SK-N-MC (cell line): ENCODE results near the gene ROBO2.

Experiments
- DNase-seq: peaks from one replicate; pipeline ENCODE4 v3.0.0-alpha.2; 2011; ENCODE audit warnings: low read depth, low spot score
- H3K27ac ChIP-seq: fragments of 200-600 bp; sonication (generic); 2 replicates; pipeline ENCODE4 v1.5.1; 2016; ENCODE audit warnings: mixed run types
- H3K36me3 ChIP-seq: fragments of 200-600 bp; sonication (generic); 2 replicates; pipeline ENCODE4 v1.6.1; 2017; ENCODE audit warnings: antibody characterized with exemption, low read length, mixed read lengths; ENCODE audit not compliant: insufficient read depth
- H3K4me3 ChIP-seq: fragments of 200-600 bp; sonication (generic); 2 replicates; pipeline ENCODE4 v1.5.1; 2016
- H3K9ac ChIP-seq: fragments of 200-600 bp; sonication (generic); 2 replicates; pipeline ENCODE4 v1.8.0; 2017; ENCODE audit warnings: mixed run types, mixed read lengths; ENCODE audit not compliant: insufficient read length
- H3K9me3 ChIP-seq: fragments of 200-600 bp; sonication (generic); 2 replicates; pipeline ENCODE4 v1.6.1; 2017; ENCODE audit warnings: low read depth, mild to moderate bottlenecking, antibody characterized with exemption, low read length, moderate library complexity, mixed read lengths
- EZH2 ChIP-seq: fragments of 200-600 bp; sonication (generic); IDR thresholded peaks from one replicate; pipeline ENCODE4 v1.6.1; 2017; ENCODE audit warnings: antibody characterized with exemption
- FOXP2 ChIP-seq: optimal IDR thresholded peaks from 2 replicates; pipeline ENCODE3; 2011; ENCODE audit warnings: mild to moderate bottlenecking, moderate library complexity; ENCODE audit not compliant: insufficient read depth; ENCODE audit errors: extremely low read length, control extremely low read depth
- POLR2AphosphoS5 ChIP-seq: IDR thresholded peaks from 2 replicates; pipeline ENCODE4 v1.6.1; 2012; ENCODE audit warnings: mild to moderate bottlenecking, low read depth, low read length, borderline replicate concordance

The ROBO2 gene

DNA sequence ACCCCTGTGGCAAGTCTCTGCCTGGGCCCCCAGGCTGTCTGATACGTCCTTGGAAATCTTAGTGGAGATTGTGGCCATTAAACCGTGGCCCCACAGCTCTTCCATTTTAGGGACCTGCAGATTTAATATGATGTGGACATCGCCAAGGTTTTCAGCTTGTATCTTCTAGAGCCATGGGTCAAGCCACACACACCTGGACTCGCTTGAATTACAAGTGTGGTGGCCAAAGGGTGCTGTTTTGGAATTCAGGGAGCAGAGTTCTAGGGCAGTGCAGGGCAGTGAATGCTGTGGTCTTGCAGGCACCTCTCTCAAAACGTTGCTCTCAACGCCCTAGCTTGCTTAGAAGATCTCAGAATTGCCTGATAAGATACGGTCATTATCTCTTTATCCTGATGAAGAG, 211.2 kb downstream of the ROBO2 start:
- TF ChIP-seq EZH2 (no peak), FOXP2 (no peak), POLR2AphosphoS5 (no peak)
- no peak for DNase-seq
- Histone ChIP-seq H3K27ac (no peak overlapping the region), H3K4me3 (no peak overlapping the region), H3K9me3 (no peaks in the 10 kb centered on the region), H3K36me3 (no peaks in the 10 kb centered on the region), H3K9ac (no peak overlapping the region)

- Histone ChIP-seq H3K4me3 (no peak overlapping the region), H3K9me3 (no peaks in the 10 kb centered on the region), H3K9ac (peak overlapping the region; percentile 10), H3K36me3 (no peaks in the 10 kb centered on the region), H3K27ac (0 out of 2 replicates have a peak overlapping the region, but pooled peaks have one; percentile 25)
- no peak for TF ChIP-seq FOXP2
- no peak for TF ChIP-seq POLR2AphosphoS5
- no peak for TF ChIP-seq EZH2
- peak; percentile 44 for DNase-seq
Measured at GRCh38 chr3:77254967-77255831, 215.3 kb downstream of the ROBO2 start.

DNA sequence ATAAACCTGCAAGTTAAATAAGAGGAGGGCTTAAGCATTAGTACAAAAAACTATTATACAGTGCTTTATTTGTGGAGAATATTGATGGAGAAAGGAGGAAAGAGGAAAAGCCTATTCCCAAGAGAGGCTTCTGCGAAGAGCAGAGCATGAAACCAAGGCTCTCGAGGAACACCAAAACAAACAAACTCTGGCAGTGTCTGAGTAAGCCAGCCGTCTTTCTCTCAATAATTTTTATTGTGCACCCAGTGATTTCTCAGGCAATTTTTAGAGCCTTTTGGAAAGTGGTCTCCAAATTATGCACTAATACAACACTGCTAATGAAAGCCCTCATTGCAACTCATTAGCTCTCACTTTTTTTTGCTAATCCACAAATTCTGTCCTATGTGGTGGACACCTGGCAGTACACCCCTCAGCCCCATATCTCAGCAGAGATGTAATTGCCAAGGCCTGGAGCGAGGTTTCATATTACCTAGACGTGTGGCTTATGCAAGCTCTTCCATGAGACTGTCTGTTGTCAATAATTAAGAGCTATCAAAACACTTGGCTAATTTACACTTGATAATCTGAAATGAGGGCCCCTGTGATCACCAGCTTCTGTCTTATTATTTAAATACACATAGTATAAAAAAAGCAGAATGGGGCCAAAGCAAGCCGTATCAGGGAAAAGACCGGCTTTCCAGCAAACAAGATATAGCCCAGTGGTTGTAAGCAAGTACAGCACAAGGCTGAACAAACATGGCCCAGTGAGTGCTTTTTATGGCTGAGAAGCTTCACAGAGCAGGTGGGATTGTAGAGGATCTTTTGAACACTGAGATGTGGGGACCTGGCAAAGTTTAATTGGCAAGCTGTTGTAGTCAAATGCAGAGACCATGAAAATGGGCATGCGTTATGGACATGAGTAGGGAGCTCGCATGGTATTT, 216.9 kb downstream of the ROBO2 start:
- no peak overlapping the region for H3K4me3 ChIP-seq

DNA sequence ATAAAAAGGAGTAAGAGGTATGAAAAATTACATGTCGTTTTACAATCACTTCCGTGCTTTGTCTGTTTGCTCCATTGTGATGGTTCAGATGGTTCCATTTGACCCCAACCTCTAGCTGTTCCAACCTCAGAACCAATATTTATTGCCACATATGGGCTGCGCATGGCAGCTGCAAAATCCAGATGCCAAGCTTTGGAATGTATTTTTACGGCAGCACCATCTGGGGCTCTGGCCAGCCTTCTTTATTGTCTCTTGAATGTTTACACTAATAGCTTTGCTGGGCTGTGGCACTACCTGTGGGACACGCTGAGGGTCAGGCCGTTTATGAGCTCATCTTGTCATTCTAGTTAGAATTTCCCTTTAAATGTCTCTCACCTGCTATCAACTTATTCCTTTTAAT, 219.8 kb downstream of the ROBO2 start:
- Histone ChIP-seq H3K9ac (no peak overlapping the region), H3K36me3 (no peaks in the 10 kb centered on the region), H3K9me3 (no peaks in the 10 kb centered on the region), H3K27ac (no peak overlapping the region), H3K4me3 (no peak overlapping the region)
- DNase-seq: no peak
- TF ChIP-seq POLR2AphosphoS5 (no peak), FOXP2 (no peak)

More for the DNA sequence above, 216.9 kb downstream of the ROBO2 start:
- DNase-seq: no peak
- Histone ChIP-seq H3K27ac (no peak overlapping the region), H3K9me3 (no peaks in the 10 kb centered on the region), H3K9ac (no peak overlapping the region), H3K36me3 (no peaks in the 10 kb centered on the region)
- TF ChIP-seq FOXP2: no peak
- no peak for TF ChIP-seq POLR2AphosphoS5
- no peak for TF ChIP-seq EZH2

DNA sequence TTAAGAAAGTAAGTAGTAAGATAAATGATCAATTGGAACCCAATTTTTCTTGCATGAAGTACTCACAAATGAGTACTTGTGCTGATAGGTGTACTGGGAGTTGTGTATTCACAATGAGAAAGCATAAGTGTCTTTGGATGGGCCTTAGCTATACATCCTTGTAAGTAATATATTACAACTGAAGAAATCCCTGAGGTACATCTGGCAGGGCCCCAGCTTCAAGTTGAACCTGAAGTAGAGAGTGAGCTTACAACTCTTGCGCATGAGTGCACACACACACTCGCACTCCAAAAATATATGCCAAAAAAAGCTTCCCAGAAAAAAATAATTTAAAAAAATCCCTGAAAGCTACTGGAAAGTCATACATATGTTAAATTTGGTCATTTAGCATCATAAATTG, 222.5 kb downstream of the ROBO2 start:
- H3K9me3 ChIP-seq: no peaks in the 10 kb centered on the region
- no peaks in the 10 kb centered on the region for H3K36me3 ChIP-seq
- no peak overlapping the region for H3K27ac ChIP-seq
- no peak overlapping the region for H3K9ac ChIP-seq
- H3K4me3 ChIP-seq: no peak overlapping the region
- no peak for TF ChIP-seq FOXP2
- TF ChIP-seq POLR2AphosphoS5: no peak
- no peak for TF ChIP-seq EZH2
- no peak for DNase-seq

GRCh38 chr3:77267589-77267988, 227.7 kb downstream of the ROBO2 start:
- H3K36me3 ChIP-seq: no peaks in the 10 kb centered on the region
- no peak for TF ChIP-seq EZH2
- no peak for TF ChIP-seq FOXP2
- TF ChIP-seq POLR2AphosphoS5: no peak
- H3K4me3 ChIP-seq: no peak overlapping the region
- H3K27ac ChIP-seq: no peak overlapping the region
- no peaks in the 10 kb centered on the region for H3K9me3 ChIP-seq
- no peak for DNase-seq
- H3K9ac ChIP-seq: no peak overlapping the region

GRCh38 chr3:77271306-77271705, 231.4 kb downstream of the ROBO2 start:
- Histone ChIP-seq H3K9ac (no peak overlapping the region), H3K36me3 (no peaks in the 10 kb centered on the region), H3K27ac (no peak overlapping the region), H3K9me3 (no peaks in the 10 kb centered on the region), H3K4me3 (no peak overlapping the region)
- no peak for DNase-seq
- TF ChIP-seq EZH2 (no peak), FOXP2 (no peak), POLR2AphosphoS5 (no peak)

- H3K27ac ChIP-seq: no peak overlapping the region
- DNase-seq: no peak
- no peak for TF ChIP-seq FOXP2
- no peak for TF ChIP-seq EZH2
- no peak for TF ChIP-seq POLR2AphosphoS5
Measured at GRCh38 chr3:77271711-77272110, 231.8 kb downstream of the ROBO2 start.

More at GRCh38 chr3:77271711-77272110, 231.8 kb downstream of the ROBO2 start:
- Histone ChIP-seq H3K9ac (no peak overlapping the region), H3K9me3 (no peaks in the 10 kb centered on the region), H3K4me3 (no peak overlapping the region), H3K36me3 (no peaks in the 10 kb centered on the region)
